HepG2 (cell line): ENCODE measurements around the gene PHYH. TPM values are rescaled to one million over a fixed set of nuclear protein-coding genes. Genes with fewer than 3 reads are reported as not detected.

Experiments used
- HIC2 ChIP-seq: sonication (generic); formaldehyde crosslinking; IDR thresholded peaks from 2 replicates; pipeline ENCODE4 v1.9.0; 2022; ENCODE audit warnings: low read depth, missing genetic modification reagents
- HNF1A ChIP-seq, 2 experiments: sonication (generic) in 1 of 2; formaldehyde crosslinking in 1 of 2; IDR thresholded peaks; 2 replicates each; pipeline versions ENCODE4 v1.4.0 to v1.6.1; 2016 to 2020; ENCODE audit warnings: borderline replicate concordance in 1 of 2, low read depth in 1 of 2, mild to moderate bottlenecking in 1 of 2, missing genetic modification reagents in 1 of 2
- HNF4A ChIP-seq: sonication (generic); formaldehyde crosslinking; IDR thresholded peaks from 2 replicates; pipeline ENCODE4 v1.4.0; 2020; ENCODE audit warnings: missing genetic modification reagents
- PCBP1 ChIP-seq: fragments of 200-400 bp; formaldehyde crosslinking; IDR thresholded peaks from 2 replicates; pipeline ENCODE4 v1.6.1; 2017; ENCODE audit warnings: mild to moderate bottlenecking, low read depth, low read length, borderline replicate concordance
- PHF20 ChIP-seq: sonication (generic); formaldehyde crosslinking; IDR thresholded peaks from 2 replicates; pipeline ENCODE4 v1.5.0; 2020; ENCODE audit warnings: mild to moderate bottlenecking, missing genetic modification reagents
- RXRB ChIP-seq: IDR thresholded peaks from 2 replicates; pipeline ENCODE4 v1.6.1; 2016; ENCODE audit warnings: borderline replicate concordance, missing genetic modification reagents, missing compliant biosample characterization
- ZNF329 ChIP-seq: sonication (generic); formaldehyde crosslinking; IDR thresholded peaks from 2 replicates; pipeline ENCODE4 v1.9.0; 2021; ENCODE audit warnings: low read depth, mild to moderate bottlenecking, missing genetic modification reagents
- ZNF407 ChIP-seq: sonication (generic); formaldehyde crosslinking; IDR thresholded peaks from one replicate; pipeline ENCODE4 v1.5.1; 2020; ENCODE audit warnings: mild to moderate bottlenecking, missing genetic modification reagents; ENCODE audit errors: not compliant biosample characterization
- ZNF430 ChIP-seq: sonication (generic); formaldehyde crosslinking; IDR thresholded peaks from 2 replicates; pipeline ENCODE4 v1.9.0; 2021; ENCODE audit warnings: mild to moderate bottlenecking, missing genetic modification reagents
- ZNF644 ChIP-seq: IDR thresholded peaks from 2 replicates; pipeline ENCODE4 v1.6.1; 2016; ENCODE audit warnings: low read depth
- polyA plus RNA-seq, 8 experiments: library from polyadenylated mRNA; depleted of rRNA in 3 of 8; stranded (reverse) in 7 of 8; unstranded in 1 of 8; fragments of >200 nt; fragmentation: Illumina TruSeq in 4 of 8; extraction: Trizol in 4 of 8; gene quantifications; 2 replicates each; pipeline versions ENCODE4 v1.2.1 to v1.2.3, GENCODE V29; 2011 to 2016; ENCODE audit warnings: low read depth in 4 of 8, missing spikeins in 1 of 8, mixed read lengths in 1 of 8; ENCODE audit not compliant: insufficient read depth in 1 of 8
- total RNA-seq, 5 experiments: library from RNA; depleted of rRNA; stranded (reverse); fragments of >200 nt; fragmentation: Illumina TruSeq; extraction: Trizol; gene quantifications; 2 replicates each; pipeline ENCODE4 v1.2.3, GENCODE V29; 2016; ENCODE audit warnings: low read depth in 1 of 5

The PHYH gene
- total and polyA plus RNA-seq, 2 of the 13 experiments (the other 11 are each of a cell fraction or from before 2014, with no cell fraction given) = 27.2 to 34.5 TPM

- TF ChIP-seq ZNF407 (CRISPR knock-in tag) (peak; percentile 25), RXRB (CRISPR knock-in tag) (peak; percentile 59; the same call in 1 of the 2 replicates), ZNF644 (CRISPR knock-in tag) (0 out of 2 replicates have a peak, but pooled peaks have one; percentile 24), HIC2 (CRISPR knock-in tag) (peak; percentile 64; the same call in 1 of the 2 replicates), HNF4A (peak; percentile 55; the same call in 1 of the 2 replicates), HNF1A (IDR thresholded peaks at IDR 0.05; ENCODE audit: low read depth) (no peak), HNF1A (CRISPR knock-in tag; IDR thresholded peaks at IDR 0.05; ENCODE audit: borderline replicate concordance) (no peak), PHF20 (CRISPR knock-in tag) (no peak; the same call in 1 of the 2 replicates), ZNF329 (CRISPR knock-in tag) (0 out of 2 replicates have a peak, but pooled peaks have one; percentile 30), ZNF430 (CRISPR knock-in tag) (no peak), PCBP1 (no peak)
Observed at GRCh38 chr10:13271552-13272163, 28.2 kb downstream of the PHYH start (continued).
